Panc1 (cell line): ENCODE results near the gene KIAA1217. TPM values are rescaled to one million over a fixed set of nuclear protein-coding genes. Genes with fewer than 3 reads are reported as not detected.

Experiments
- ATAC-seq: fragments of 200-7000 bp; cut with Tn5 transposase; 2 replicates; pipeline ENCODE4 v1.9.1; 2020; ENCODE audit warnings: mild to moderate bottlenecking, moderate library complexity
- BruUV-seq: library from RNA; stranded (reverse); fragments of 400-500 nt; replicated peaks from 2 replicates; lab custom pipeline; 2021; lab: Mats Ljungman, UMichigan
- CTCF ChIA-PET: fragments of 300-600 bp; sonication (Branson Sonifier 250); formaldehyde crosslinking; loops from one replicate; lab custom pipeline; 2022; ENCODE audit warnings: antibody characterized with exemption; lab: Charles Lee
- POLR2A ChIA-PET: fragments of 300-600 bp; sonication (Branson Sonifier 250); formaldehyde crosslinking; loops from one replicate; lab custom pipeline; 2022; ENCODE audit warnings: antibody characterized with exemption; lab: Charles Lee
- DNase-seq: peaks from one replicate; pipeline ENCODE4 v3.0.0-alpha.2; 2010; ENCODE audit warnings: low read depth, low spot score
- H3K27ac ChIP-seq: 2 replicates; pipeline ENCODE4 v1.5.1; 2011; ENCODE audit warnings: mild to moderate bottlenecking, low read length, inconsistent platforms
- H3K27me3 ChIP-seq: fragments of 200-500 bp; sonication (Bioruptor generic); 2 replicates; pipeline ENCODE4 v1.6.0; 2014; ENCODE audit warnings: low read length, inconsistent platforms; ENCODE audit not compliant: control insufficient read depth, insufficient read depth
- H3K36me3 ChIP-seq: fragments of 200-500 bp; sonication (Bioruptor generic); 2 replicates; pipeline ENCODE4 v1.5.1; 2014; ENCODE audit warnings: inconsistent platforms, mild to moderate bottlenecking, low read length, moderate library complexity; ENCODE audit not compliant: control insufficient read depth, insufficient read depth
- H3K4me1 ChIP-seq: 2 replicates; pipeline ENCODE4 v1.5.1; 2011; ENCODE audit warnings: inconsistent platforms, mild to moderate bottlenecking, low read length, moderate library complexity; ENCODE audit not compliant: control insufficient read depth, insufficient read depth
- H3K4me3 ChIP-seq, 2 experiments: 2 replicates each; pipeline ENCODE4 v1.5.1; 2011 to 2012; ENCODE audit warnings: low read depth in 2 of 2, low read length in 2 of 2, mild to moderate bottlenecking in 2 of 2, inconsistent platforms in 1 of 2, moderate library complexity in 1 of 2
- H3K9me3 ChIP-seq: fragments of 200-500 bp; sonication (Bioruptor generic); 2 replicates; pipeline ENCODE4 v1.5.1; 2014; ENCODE audit warnings: low read depth, mild to moderate bottlenecking, inconsistent platforms, low read length, moderate library complexity; ENCODE audit not compliant: control insufficient read depth, insufficient read depth
- POLR2AphosphoS5 ChIP-seq: IDR thresholded peaks from 2 replicates; pipeline ENCODE4 v1.6.1; 2012; ENCODE audit warnings: mild to moderate bottlenecking, low read depth, low read length, moderate library complexity
- SIN3A ChIP-seq: IDR thresholded peaks from 2 replicates; pipeline ENCODE4 v1.6.1; 2012; ENCODE audit warnings: low read depth, mild to moderate bottlenecking, low read length, moderate library complexity, borderline replicate concordance; ENCODE audit not compliant: insufficient read depth
- TCF7L2 ChIP-seq: IDR thresholded peaks from 2 replicates; pipeline ENCODE4 v1.6.1; 2011; ENCODE audit warnings: mild to moderate bottlenecking, low read depth, low read length, inconsistent platforms
- in situ Hi-C: cut with HindIII; loops from 2 replicates; pipeline ENCODE4 v1.10.0; 2016; ENCODE audit warnings: low sequenced_read_pairs, low pct_unique_long_range_greater_than_20kb
- intact Hi-C: fragments of 100-400 bp; cut with micrococcal nuclease; formaldehyde crosslinking; loops from one replicate; pipeline ENCODE4 v1.10.0; 2022; ENCODE audit not compliant: unreplicated experiment
- total RNA-seq: library from RNA; stranded (reverse); gene quantifications from one replicate; pipeline ENCODE4 v1.2.1, GENCODE V29; 2021; ENCODE audit not compliant: unreplicated experiment
- TF ChIP-seq, protein P1 (sequence below), 2 experiments: IDR thresholded peaks; 2 replicates each; pipeline ENCODE4 v1.6.1; 2011 to 2012; ENCODE audit warnings: low read depth in 2 of 2, control low read depth in 1 of 2, low read length in 1 of 2, mild to moderate bottlenecking in 1 of 2, moderate library complexity in 1 of 2; ENCODE audit not compliant: insufficient read depth in 1 of 2
- TF ChIP-seq, protein P2 (sequence below): fragments of 450-650 bp; IDR thresholded peaks from 2 replicates; pipeline ENCODE4 v1.5.1; 2017; ENCODE audit warnings: mild to moderate bottlenecking

KIAA1217 gene
- total RNA-seq, 1 experiment from 2014 or later, result 11.6 TPM

DNA sequence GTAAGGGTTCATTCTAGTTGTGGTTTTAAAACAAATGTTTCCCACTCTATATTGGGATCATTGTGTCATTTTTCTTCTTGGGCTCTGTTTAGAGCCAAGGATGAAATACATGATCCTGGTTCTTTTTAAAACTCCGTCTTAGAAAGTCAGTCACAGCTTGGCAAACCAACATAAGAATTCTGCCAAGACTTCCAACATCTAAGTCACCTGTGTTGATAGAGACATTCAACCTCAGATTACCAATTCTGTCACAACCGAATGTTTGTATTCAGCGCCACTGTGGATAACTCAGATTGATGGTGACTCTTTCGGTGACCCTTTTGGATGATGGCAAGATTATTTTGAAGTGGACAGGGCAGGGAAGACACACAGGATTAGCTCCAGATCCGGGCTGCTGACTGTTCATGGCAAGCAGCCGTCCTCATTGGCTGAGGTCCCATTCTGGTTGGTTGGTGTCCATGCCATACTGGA lies 259.4 kb downstream of the KIAA1217 start:
- H3K27ac ChIP-seq, result 0 out of 2 replicates have a peak overlapping the region, but pooled peaks have one; percentile 17
- BruUV-seq, result no TSS peak
- H3K27me3 ChIP-seq, result no peaks in the 10 kb centered on the region
- no peak for ATAC-seq
- CTCF ChIA-PET, result no interaction called here
- no peaks in the 10 kb centered on the region for H3K36me3 ChIP-seq
- POLR2A ChIA-PET, result no interaction called here
- peak overlapping the region; percentile 26 to 42; a peak in 3 of 4 replicates for H3K4me3 ChIP-seq
- no peaks in the 10 kb centered on the region for H3K9me3 ChIP-seq
- DNase-seq, result no peak
- in situ Hi-C loops, result no loop called here
- intact Hi-C loops, result no loop called here
- TF ChIP-seq SIN3A (no peak), POLR2AphosphoS5 (no peak), TCF7L2 (no peak)
- TF ChIP-seq, protein P1, sequence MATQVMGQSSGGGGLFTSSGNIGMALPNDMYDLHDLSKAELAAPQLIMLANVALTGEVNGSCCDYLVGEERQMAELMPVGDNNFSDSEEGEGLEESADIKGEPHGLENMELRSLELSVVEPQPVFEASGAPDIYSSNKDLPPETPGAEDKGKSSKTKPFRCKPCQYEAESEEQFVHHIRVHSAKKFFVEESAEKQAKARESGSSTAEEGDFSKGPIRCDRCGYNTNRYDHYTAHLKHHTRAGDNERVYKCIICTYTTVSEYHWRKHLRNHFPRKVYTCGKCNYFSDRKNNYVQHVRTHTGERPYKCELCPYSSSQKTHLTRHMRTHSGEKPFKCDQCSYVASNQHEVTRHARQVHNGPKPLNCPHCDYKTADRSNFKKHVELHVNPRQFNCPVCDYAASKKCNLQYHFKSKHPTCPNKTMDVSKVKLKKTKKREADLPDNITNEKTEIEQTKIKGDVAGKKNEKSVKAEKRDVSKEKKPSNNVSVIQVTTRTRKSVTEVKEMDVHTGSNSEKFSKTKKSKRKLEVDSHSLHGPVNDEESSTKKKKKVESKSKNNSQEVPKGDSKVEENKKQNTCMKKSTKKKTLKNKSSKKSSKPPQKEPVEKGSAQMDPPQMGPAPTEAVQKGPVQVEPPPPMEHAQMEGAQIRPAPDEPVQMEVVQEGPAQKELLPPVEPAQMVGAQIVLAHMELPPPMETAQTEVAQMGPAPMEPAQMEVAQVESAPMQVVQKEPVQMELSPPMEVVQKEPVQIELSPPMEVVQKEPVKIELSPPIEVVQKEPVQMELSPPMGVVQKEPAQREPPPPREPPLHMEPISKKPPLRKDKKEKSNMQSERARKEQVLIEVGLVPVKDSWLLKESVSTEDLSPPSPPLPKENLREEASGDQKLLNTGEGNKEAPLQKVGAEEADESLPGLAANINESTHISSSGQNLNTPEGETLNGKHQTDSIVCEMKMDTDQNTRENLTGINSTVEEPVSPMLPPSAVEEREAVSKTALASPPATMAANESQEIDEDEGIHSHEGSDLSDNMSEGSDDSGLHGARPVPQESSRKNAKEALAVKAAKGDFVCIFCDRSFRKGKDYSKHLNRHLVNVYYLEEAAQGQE (IDR thresholded peaks at IDR 0.05; ENCODE audit: insufficient read depth in 1 of 2, low read depth in 2 of 2, low read length in 1 of 2), result no peak
- TF ChIP-seq, protein P2, sequence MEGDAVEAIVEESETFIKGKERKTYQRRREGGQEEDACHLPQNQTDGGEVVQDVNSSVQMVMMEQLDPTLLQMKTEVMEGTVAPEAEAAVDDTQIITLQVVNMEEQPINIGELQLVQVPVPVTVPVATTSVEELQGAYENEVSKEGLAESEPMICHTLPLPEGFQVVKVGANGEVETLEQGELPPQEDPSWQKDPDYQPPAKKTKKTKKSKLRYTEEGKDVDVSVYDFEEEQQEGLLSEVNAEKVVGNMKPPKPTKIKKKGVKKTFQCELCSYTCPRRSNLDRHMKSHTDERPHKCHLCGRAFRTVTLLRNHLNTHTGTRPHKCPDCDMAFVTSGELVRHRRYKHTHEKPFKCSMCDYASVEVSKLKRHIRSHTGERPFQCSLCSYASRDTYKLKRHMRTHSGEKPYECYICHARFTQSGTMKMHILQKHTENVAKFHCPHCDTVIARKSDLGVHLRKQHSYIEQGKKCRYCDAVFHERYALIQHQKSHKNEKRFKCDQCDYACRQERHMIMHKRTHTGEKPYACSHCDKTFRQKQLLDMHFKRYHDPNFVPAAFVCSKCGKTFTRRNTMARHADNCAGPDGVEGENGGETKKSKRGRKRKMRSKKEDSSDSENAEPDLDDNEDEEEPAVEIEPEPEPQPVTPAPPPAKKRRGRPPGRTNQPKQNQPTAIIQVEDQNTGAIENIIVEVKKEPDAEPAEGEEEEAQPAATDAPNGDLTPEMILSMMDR, result no peak
- H3K4me1 ChIP-seq, result peaks cover 14% of the 10 kb centered on the region

DNA sequence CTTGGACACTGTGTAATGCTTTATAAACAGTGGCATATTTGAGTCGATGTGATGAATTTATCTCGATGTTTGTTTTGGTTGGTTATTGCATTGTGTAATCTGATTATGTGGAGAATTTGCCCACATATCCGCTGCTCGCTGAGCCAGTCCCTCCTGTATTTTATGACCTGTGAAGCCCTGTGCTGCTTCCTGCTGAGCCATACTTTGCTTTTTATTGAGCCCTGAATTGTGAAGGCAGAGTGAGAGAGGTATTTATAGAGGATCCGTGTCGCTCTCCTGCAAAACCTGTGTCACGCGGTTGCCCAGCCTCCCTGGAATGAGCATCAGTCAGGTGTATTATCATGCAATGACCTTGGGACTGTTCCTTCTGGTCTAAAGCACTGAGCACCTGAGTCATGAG lies 261.1 kb downstream of the KIAA1217 start:
- ChIA-PET CTCF (no interaction called here), POLR2A (no interaction called here)
- TF ChIP-seq, protein P2, result no peak
- TF ChIP-seq TCF7L2 (peak; percentile 9; the same call in 1 of the 2 replicates), SIN3A (no peak)
- H3K27ac ChIP-seq, result peak overlapping the region; percentile 34; the same call in 1 of the 2 replicates
- no peaks in the 10 kb centered on the region for H3K27me3 ChIP-seq
- peaks cover 8% of the 10 kb centered on the region for H3K4me1 ChIP-seq
- no TSS peak for BruUV-seq
- ATAC-seq (peak; percentile 47; the same call in 1 of the 2 replicates), DNase-seq (no peak)
- intact Hi-C loops (no loop called here), in situ Hi-C loops (no loop called here)
- no peaks in the 10 kb centered on the region for H3K36me3 ChIP-seq
- H3K4me3 ChIP-seq, result no peak overlapping the region
- no peaks in the 10 kb centered on the region for H3K9me3 ChIP-seq
